Stimulated activated effector memory CD8-positive, alpha-beta T cell treated with anti-CD3 and anti-CD28 coated beads, Interleukin-12 subunit alpha, Interleukin-12 subunit beta, amount 100 ng/mL, for 72 hours (primary cell): ENCODE data around the gene MIS12.
A peak's percentile ranks its signal among the peaks of the same experiment; 100 is the strongest.

Experiments
- ATAC-seq: fragments of 150-1000 bp; cut with Tn5 transposase; 2 replicates; pipeline ENCODE4 v1.10.0; 2021
- DNase-seq, 2 donors: peaks; one replicate each; pipeline ENCODE4 v3.0.0; 2021 to 2022; ENCODE audit warnings: low spot score in 2 of 2
- H3K27ac Mint-ChIP-seq: one replicate; pipeline ENCODE4 v1.8.0; 2022; ENCODE audit warnings: mild to moderate bottlenecking, mixed read lengths
- H3K36me3 Mint-ChIP-seq: one replicate; pipeline ENCODE4 v1.8.0; 2022; ENCODE audit warnings: mild to moderate bottlenecking, mixed read lengths
- H3K4me1 Mint-ChIP-seq: one replicate; pipeline ENCODE4 v1.8.0; 2022; ENCODE audit warnings: mixed read lengths
- H3K4me3 Mint-ChIP-seq: one replicate; pipeline ENCODE4 v1.8.0; 2022; ENCODE audit warnings: mild to moderate bottlenecking, mixed read lengths
- H3K9me3 Mint-ChIP-seq: one replicate; pipeline ENCODE4 v1.8.0; 2022; ENCODE audit warnings: mixed read lengths

The MIS12 gene

GRCh38 chr17:5481451-5481850, 4.9 kb upstream of the MIS12 start:
- H3K36me3 Mint-ChIP-seq: peaks cover 96% of the 10 kb centered on the region
- ATAC-seq (no peak), DNase-seq (no peak)
- H3K27ac Mint-ChIP-seq: peak overlapping the region; percentile 67
- no peaks in the 10 kb centered on the region for H3K9me3 Mint-ChIP-seq
- peaks cover 25% of the 10 kb centered on the region for H3K4me1 Mint-ChIP-seq
- no peak overlapping the region for H3K4me3 Mint-ChIP-seq

DNA sequence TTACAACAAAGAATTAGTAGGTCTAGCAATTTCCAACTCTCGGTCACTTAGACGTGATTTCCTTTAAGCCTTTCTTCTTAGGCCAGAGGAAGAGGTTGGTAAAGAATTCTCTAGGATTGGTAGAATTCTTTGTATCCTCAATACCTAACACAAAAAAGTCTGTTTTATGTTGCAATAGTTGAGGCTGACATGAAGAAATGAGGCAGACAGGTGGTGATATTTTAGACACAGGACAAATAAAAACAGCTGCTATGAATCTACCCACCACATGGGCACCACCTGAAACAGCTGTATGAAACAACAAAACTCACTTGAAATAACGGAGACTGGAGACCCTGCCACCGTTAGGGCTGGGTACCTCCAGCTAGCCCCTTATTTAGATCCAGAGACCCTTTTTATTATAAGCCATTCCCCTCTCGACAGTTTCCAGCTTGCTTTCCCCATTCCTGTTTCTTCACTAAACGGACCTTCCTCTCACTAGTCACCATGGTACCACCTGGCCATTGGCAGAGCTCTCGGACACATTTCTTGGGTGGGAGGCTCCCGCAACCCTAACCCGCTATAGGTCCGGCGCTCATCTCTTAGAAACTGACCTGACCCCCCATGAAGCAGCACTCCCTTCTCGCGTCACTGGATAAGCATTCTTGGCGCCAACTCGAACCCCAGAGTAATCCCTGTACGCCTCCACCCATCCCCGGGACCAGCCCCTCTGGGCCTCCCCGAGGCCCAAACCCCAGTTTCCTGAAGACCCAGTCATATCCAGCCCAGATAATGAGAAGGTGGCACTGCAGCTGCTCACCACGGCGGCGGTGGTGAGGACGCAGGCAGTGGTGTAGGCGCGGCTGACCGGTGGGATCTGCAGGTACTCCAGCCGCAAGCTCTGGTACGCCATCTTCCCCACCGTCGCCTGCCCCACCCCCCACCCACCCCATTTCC, 828 bp upstream of the MIS12 start, which contains the start of gene DERL2:
Gene DERL2, minus strand, starts transcription at position 909 of the 936 bp plus-strand sequence. Its CDS starts 17 bp downstream, at position 892.
- H3K9me3 Mint-ChIP-seq: no peaks in the 10 kb centered on the region
- peak; percentile 52 for ATAC-seq
- H3K27ac Mint-ChIP-seq: peak within 1 kb of the TSS; percentile 99
- H3K36me3 Mint-ChIP-seq: peaks cover 96% of the 10 kb centered on the region
- DNase-seq: no peak
- peaks cover 43% of the 10 kb centered on the region for H3K4me1 Mint-ChIP-seq
- H3K4me3 Mint-ChIP-seq: peak within 1 kb of the TSS; percentile 98

DNA sequence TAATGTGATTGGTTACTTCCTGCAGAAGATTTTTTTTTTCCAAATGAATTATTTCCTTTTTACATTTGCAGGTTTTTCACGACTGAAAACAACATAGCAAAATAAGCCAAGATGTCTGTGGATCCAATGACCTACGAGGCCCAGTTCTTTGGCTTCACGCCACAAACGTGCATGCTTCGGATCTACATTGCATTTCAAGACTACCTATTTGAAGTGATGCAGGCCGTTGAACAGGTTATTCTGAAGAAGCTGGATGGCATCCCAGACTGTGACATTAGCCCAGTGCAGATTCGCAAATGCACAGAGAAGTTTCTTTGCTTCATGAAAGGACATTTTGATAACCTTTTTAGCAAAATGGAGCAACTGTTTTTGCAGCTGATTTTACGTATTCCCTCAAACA, 2.4 kb downstream of the MIS12 start:
- peaks cover 78% of the 10 kb centered on the region for H3K36me3 Mint-ChIP-seq

GRCh38 chr17:5492970-5493369, 6.6 kb downstream of the MIS12 start:
- Mint-ChIP-seq H3K36me3 (peaks cover 40% of the 10 kb centered on the region), H3K9me3 (no peaks in the 10 kb centered on the region), H3K4me3 (no peak overlapping the region), H3K4me1 (peaks cover 6% of the 10 kb centered on the region), H3K27ac (no peak overlapping the region)
- DNase-seq: no peak
- ATAC-seq: no peak

More for the DNA sequence above, 2.4 kb downstream of the MIS12 start:
- no peak for ATAC-seq
- Mint-ChIP-seq H3K9me3 (no peaks in the 10 kb centered on the region), H3K4me1 (peaks cover 30% of the 10 kb centered on the region), H3K4me3 (no peak overlapping the region), H3K27ac (peak overlapping the region; percentile 99)
- DNase-seq: no peak

- Mint-ChIP-seq H3K36me3 (peaks cover 11% of the 10 kb centered on the region), H3K4me1 (peaks cover 20% of the 10 kb centered on the region), H3K4me3 (peak overlapping the region; percentile 77), H3K27ac (peak overlapping the region; percentile 17), H3K9me3 (no peaks in the 10 kb centered on the region)
- no peak for ATAC-seq
- no peak for DNase-seq
Measured at GRCh38 chr17:5499476-5500231, 13.3 kb downstream of the MIS12 start.

DNA sequence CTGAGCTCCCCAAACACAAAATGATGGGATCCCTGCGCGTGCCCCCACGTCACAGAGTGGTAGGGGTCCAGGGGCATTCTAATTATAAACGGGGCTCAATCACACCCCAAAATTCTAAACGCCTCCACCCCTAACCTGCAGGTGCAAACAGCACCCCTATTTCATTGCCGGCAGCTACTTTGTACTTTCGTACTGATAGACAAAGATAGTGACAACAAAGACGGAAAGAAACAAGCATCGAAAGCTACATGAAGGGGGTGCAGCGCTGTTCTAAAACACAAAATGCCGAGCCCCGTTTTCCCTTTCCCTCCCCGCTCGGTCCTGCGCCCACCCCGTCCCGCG, 13.9 kb downstream of the MIS12 start:
- Mint-ChIP-seq H3K4me3 (peak overlapping the region; percentile 77), H3K27ac (peak overlapping the region; percentile 17), H3K9me3 (no peaks in the 10 kb centered on the region), H3K4me1 (peaks cover 20% of the 10 kb centered on the region), H3K36me3 (peaks cover 11% of the 10 kb centered on the region)
- ATAC-seq: no peak
- no peak for DNase-seq

- peaks cover 20% of the 10 kb centered on the region for H3K4me1 Mint-ChIP-seq
- ATAC-seq (peak; percentile 90), DNase-seq (peak; percentile 44 to 78)
- H3K4me3 Mint-ChIP-seq: peak overlapping the region; percentile 77
- H3K9me3 Mint-ChIP-seq: no peaks in the 10 kb centered on the region
- H3K27ac Mint-ChIP-seq: peak overlapping the region; percentile 17
- peaks cover 11% of the 10 kb centered on the region for H3K36me3 Mint-ChIP-seq
Measured at GRCh38 chr17:5500589-5501391, 14.4 kb downstream of the MIS12 start.

- DNase-seq (no peak), ATAC-seq (no peak)
- Mint-ChIP-seq H3K9me3 (no peaks in the 10 kb centered on the region), H3K4me1 (peaks cover 20% of the 10 kb centered on the region), H3K4me3 (peak overlapping the region; percentile 77), H3K27ac (no peak overlapping the region), H3K36me3 (peaks cover 11% of the 10 kb centered on the region)
Measured at GRCh38 chr17:5501685-5502084, 15.3 kb downstream of the MIS12 start.

GRCh38 chr17:5502552-5502951, 16.2 kb downstream of the MIS12 start:
- Mint-ChIP-seq H3K9me3 (no peaks in the 10 kb centered on the region), H3K4me1 (peaks cover 20% of the 10 kb centered on the region), H3K36me3 (peaks cover 11% of the 10 kb centered on the region), H3K27ac (no peak overlapping the region), H3K4me3 (no peak overlapping the region)
- ATAC-seq (no peak), DNase-seq (no peak)

- DNase-seq (no peak), ATAC-seq (no peak)
- H3K27ac Mint-ChIP-seq: no peak overlapping the region
- peaks cover 5% of the 10 kb centered on the region for H3K36me3 Mint-ChIP-seq
- peaks cover 4% of the 10 kb centered on the region for H3K4me1 Mint-ChIP-seq
- H3K9me3 Mint-ChIP-seq: no peaks in the 10 kb centered on the region
- H3K4me3 Mint-ChIP-seq: no peak overlapping the region
Measured at GRCh38 chr17:5506307-5506706, 19.9 kb downstream of the MIS12 start.

DNA sequence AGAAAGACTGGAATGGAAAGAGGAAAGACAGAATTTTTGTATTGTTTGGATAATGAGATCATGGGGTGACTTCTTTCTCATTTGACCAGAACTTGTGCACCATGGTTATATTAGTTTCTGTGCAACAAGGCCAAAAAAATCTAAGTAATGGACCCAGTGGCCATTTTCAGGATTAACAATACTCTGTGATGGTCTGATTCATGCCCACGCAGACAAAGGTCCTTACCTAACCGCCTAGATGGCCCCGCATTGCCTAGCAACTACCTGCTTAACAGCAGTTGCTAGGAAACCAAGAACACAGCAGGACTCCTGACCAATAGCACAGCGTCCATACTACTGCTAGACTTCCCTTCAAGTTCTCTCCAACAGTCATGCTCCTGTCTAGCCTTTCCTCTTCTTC, 22.4 kb downstream of the MIS12 start:
- DNase-seq: no peak
- H3K9me3 Mint-ChIP-seq: peaks cover 3% of the 10 kb centered on the region
- peaks cover 4% of the 10 kb centered on the region for H3K36me3 Mint-ChIP-seq
- H3K4me3 Mint-ChIP-seq: no peak overlapping the region
- ATAC-seq: no peak
- no peak overlapping the region for H3K27ac Mint-ChIP-seq
- H3K4me1 Mint-ChIP-seq: peaks cover 22% of the 10 kb centered on the region

GRCh38 chr17:5509482-5509881, 23.1 kb downstream of the MIS12 start:
- no peak for ATAC-seq
- Mint-ChIP-seq H3K9me3 (peaks cover 3% of the 10 kb centered on the region), H3K4me3 (no peak overlapping the region), H3K27ac (peak overlapping the region; percentile 34), H3K4me1 (peaks cover 26% of the 10 kb centered on the region), H3K36me3 (peaks cover 9% of the 10 kb centered on the region)
- DNase-seq: no peak

DNA sequence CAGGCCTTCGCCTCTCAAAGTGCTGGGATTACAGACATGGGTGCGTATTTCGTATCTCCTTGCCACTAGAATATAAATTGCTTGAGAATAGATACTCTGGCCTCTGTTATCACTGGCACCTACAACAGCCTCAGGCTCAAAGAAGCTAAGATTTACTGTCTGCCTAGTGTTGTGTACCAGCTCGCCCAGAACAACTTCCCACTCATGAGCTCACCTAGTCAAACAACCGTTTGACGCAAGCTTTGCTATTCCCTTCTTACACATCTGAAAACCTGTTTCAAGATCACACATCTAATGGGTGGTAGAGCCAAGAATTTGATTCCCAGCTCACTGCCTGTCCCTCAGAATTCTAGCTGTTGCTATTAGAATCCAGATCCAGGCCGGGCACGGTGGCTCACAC, 24.4 kb downstream of the MIS12 start:
- Mint-ChIP-seq H3K36me3 (peaks cover 22% of the 10 kb centered on the region), H3K9me3 (peaks cover 3% of the 10 kb centered on the region), H3K4me3 (no peak overlapping the region), H3K4me1 (peaks cover 38% of the 10 kb centered on the region), H3K27ac (no peak overlapping the region)
- ATAC-seq (no peak), DNase-seq (no peak)

DNA sequence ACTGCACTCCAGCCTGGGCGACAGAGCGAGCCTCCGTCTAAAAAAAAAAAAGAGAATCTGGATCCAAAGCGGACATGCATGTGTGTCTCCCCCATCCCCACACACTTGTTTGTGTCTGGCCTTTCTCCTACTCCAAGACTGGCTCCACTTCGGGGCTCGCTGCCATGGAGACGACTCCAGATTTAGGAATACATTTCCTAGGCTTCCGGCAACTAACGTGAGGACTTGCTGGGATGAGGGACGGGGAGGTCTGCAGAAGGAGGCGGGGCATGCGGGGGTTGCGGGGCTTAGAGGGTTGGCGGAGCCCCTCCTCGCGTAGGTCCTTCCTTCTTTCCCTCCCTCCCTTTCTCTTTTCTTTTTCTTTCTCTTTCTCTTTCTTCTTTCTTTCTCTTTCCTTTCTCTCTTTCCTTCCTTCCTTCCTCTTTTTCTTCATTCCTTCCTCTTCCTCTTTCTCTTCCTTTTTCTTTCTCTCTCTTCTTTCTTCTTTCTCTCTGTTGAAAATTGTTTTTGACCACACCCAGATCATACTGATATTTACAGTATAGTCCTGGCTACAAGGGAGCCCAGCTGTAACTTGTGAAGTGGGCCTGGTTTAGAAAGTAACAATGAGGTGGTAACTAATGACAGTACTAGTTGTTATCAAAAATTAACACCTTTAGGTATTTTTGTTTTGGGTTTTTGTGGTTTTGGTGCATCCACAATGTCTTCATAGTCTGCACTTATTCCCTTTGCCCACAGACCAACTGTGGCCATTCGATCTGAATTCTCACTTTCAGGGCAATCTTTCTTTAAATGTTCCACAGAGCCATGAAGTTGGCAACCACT, 25.2 kb downstream of the MIS12 start:
- DNase-seq (no peak), ATAC-seq (no peak)
- H3K36me3 Mint-ChIP-seq: peaks cover 29% of the 10 kb centered on the region
- H3K27ac Mint-ChIP-seq: peak overlapping the region; percentile 72
- H3K9me3 Mint-ChIP-seq: peaks cover 3% of the 10 kb centered on the region
- H3K4me3 Mint-ChIP-seq: no peak overlapping the region
- peaks cover 38% of the 10 kb centered on the region for H3K4me1 Mint-ChIP-seq
